Measurements from ENCODE around the gene CKAP2L. TPM values are rescaled to one million over a fixed set of nuclear protein-coding genes. Genes with fewer than 3 reads are reported as not detected.

The CKAP2L gene
- total RNA-seq, 4 donors from 2014 or later = 0.50 to 1.8 TPM; not detected in 2

- ATAC-seq = no peak
- H3K27me3 ChIP-seq = peaks cover 13% of the 10 kb centered on the region
- no peaks in the 10 kb centered on the region for H3K36me3 ChIP-seq
- no peak for TF ChIP-seq POLR2AphosphoS5 (IDR thresholded peaks at IDR 0.05)
- no peak for TF ChIP-seq POLR2A (IDR thresholded peaks at IDR 0.05)
- TF ChIP-seq, protein P1, sequence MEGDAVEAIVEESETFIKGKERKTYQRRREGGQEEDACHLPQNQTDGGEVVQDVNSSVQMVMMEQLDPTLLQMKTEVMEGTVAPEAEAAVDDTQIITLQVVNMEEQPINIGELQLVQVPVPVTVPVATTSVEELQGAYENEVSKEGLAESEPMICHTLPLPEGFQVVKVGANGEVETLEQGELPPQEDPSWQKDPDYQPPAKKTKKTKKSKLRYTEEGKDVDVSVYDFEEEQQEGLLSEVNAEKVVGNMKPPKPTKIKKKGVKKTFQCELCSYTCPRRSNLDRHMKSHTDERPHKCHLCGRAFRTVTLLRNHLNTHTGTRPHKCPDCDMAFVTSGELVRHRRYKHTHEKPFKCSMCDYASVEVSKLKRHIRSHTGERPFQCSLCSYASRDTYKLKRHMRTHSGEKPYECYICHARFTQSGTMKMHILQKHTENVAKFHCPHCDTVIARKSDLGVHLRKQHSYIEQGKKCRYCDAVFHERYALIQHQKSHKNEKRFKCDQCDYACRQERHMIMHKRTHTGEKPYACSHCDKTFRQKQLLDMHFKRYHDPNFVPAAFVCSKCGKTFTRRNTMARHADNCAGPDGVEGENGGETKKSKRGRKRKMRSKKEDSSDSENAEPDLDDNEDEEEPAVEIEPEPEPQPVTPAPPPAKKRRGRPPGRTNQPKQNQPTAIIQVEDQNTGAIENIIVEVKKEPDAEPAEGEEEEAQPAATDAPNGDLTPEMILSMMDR (IDR thresholded peaks at IDR 0.05) = no peak
- no peak for TF ChIP-seq EP300 (IDR thresholded peaks at IDR 0.05)
- H3K9me3 ChIP-seq = no peaks in the 10 kb centered on the region
- 80% methylated on average over 2 of the region's 21 CpGs for WGBS, 2 donors (ENCODE audit: low coverage in 1 of 2)
- no peak overlapping the region for H3K27ac ChIP-seq
- peaks cover 0 to 7% (median 0%) of the 10 kb centered on the region in 3 donors for H3K4me1 ChIP-seq
- H3K4me3 ChIP-seq = no peak overlapping the region
Measured at GRCh38 chr2:112724591-112725525, 39.6 kb downstream of the CKAP2L start.

DNA sequence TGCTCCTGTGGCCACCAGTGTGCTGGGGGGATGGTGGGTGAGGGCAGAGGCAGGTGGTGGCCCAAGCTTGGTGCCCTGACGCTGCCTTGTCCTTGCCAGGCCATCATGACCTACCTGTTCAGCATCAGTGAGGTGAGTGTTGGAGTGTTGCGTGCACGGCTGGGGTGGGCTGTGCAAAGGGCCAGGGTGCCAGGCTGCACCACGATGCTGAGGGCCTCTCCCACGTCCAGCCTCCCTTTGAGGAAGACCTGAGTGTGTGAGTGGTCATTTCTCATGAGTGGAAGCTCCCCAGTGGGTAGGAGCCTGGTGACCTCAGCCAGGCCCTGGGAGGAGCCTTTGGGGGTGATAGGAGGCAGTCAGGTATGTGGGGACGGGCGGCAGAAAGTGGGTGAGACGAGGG is 40.4 kb downstream of the CKAP2L start:
- H3K4me3 ChIP-seq = no peak overlapping the region
- peaks cover 13% of the 10 kb centered on the region for H3K27me3 ChIP-seq
- peaks cover 0 to 7% (median 0%) of the 10 kb centered on the region in 3 donors for H3K4me1 ChIP-seq
- 100% methylated on average over 3 of the region's 8 CpGs; no CpG with 5 or more reads in 1 of the 2 donors for WGBS, 2 donors (ENCODE audit: low coverage in 1 of 2)
- ATAC-seq = no peak
- TF ChIP-seq EP300 (IDR thresholded peaks at IDR 0.05) (no peak), POLR2A (IDR thresholded peaks at IDR 0.05) (no peak), POLR2AphosphoS5 (IDR thresholded peaks at IDR 0.05) (no peak)
- TF ChIP-seq, protein P1 (IDR thresholded peaks at IDR 0.05) = no peak
- no peaks in the 10 kb centered on the region for H3K9me3 ChIP-seq
- no peaks in the 10 kb centered on the region for H3K36me3 ChIP-seq
- no peak overlapping the region for H3K27ac ChIP-seq

DNA sequence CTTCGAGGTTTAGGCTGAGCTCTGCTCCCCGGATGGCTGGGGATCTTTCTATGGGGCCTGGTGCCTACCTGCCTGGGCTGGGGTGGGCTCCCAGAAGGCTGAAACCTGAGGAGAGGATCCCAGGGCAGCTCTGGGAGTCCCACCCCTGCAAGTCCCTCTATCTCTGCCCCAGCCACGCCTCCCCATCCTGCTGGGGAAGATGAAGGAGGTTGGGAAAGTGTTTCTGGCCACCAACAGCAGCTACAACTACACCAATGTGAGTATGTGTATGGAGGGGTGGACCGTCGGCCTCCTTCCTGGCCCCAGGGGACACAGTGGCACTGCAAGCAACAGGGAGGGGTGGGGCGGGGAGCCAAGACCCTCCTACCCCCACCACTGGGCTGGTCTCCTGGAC is 40.9 kb downstream of the CKAP2L start:
- Histone ChIP-seq H3K4me3 (no peak overlapping the region), H3K4me1 (peaks cover 0 to 7% (median 0%) of the 10 kb centered on the region in 3 donors), H3K9me3 (no peaks in the 10 kb centered on the region), H3K36me3 (no peaks in the 10 kb centered on the region), H3K27ac (no peak overlapping the region), H3K27me3 (peaks cover 13% of the 10 kb centered on the region)
- no CpG with 5 or more reads among the region's 6 CpGs for WGBS, 2 donors (ENCODE audit: low coverage in 1 of 2)
- TF ChIP-seq, protein P1 (IDR thresholded peaks at IDR 0.05) = no peak
- no peak for TF ChIP-seq EP300 (IDR thresholded peaks at IDR 0.05)
- TF ChIP-seq POLR2AphosphoS5 (IDR thresholded peaks at IDR 0.05) = no peak
- TF ChIP-seq POLR2A (IDR thresholded peaks at IDR 0.05) = no peak
- ATAC-seq = no peak

GRCh38 chr2:112722816-112723546 is 41.4 kb downstream of the CKAP2L start:
- 89% methylated on average over 5 of the region's 9 CpGs; no CpG with 5 or more reads in 1 of the 2 donors for WGBS, 2 donors (ENCODE audit: low coverage in 1 of 2)
- Histone ChIP-seq H3K27ac (no peak overlapping the region), H3K36me3 (no peaks in the 10 kb centered on the region), H3K9me3 (no peaks in the 10 kb centered on the region), H3K4me1 (peaks cover 0 to 7% (median 0%) of the 10 kb centered on the region in 3 donors), H3K27me3 (peaks cover 11% of the 10 kb centered on the region), H3K4me3 (no peak overlapping the region)
- ATAC-seq = no peak
- no peak for TF ChIP-seq EP300 (IDR thresholded peaks at IDR 0.05)

DNA sequence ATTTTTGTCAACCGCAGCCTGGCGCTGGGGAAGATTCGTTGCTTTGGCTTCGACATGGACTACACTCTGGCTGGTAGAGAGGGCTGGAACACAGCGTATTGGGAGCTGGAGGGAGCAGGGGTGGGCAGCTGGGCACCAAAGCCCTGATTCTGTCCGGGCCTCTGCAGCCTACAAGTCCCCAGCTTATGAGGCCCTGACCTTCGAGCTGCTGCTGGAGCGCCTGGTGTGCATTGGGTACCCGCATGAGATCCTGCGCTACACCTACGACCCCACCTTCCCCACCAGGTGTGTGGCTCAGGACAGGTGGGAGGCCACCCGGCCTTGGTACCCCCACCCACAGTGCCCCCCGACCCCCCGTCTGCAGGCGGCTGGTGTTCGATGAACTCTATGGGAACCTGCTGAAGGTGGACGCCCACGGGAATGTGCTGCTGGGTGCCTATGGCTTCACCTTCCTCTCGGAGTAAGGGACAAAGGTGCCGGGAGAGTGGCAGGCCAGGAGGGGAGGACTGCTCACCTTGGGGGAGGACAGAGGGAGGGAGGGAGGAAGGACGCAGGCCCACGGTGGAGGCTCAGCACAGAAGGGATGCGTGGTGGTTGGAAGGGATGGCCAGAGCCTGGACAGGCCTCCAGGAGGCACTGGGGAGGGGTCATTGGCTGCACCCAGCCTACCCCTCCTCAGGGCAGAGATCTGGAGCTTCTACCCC is 42.4 kb downstream of the CKAP2L start:
- no peaks in the 10 kb centered on the region for H3K9me3 ChIP-seq
- 69% methylated on average over 3 of the region's 23 CpGs; no CpG with 5 or more reads in 1 of the 2 donors for WGBS, 2 donors (ENCODE audit: low coverage in 1 of 2)
- no peak for ATAC-seq
- peaks cover 0 to 6% (median 0%) of the 10 kb centered on the region in 3 donors for H3K4me1 ChIP-seq
- H3K36me3 ChIP-seq = no peaks in the 10 kb centered on the region
- no peak overlapping the region for H3K27ac ChIP-seq
- TF ChIP-seq POLR2AphosphoS5 (IDR thresholded peaks at IDR 0.05) = no peak
- peaks cover 4% of the 10 kb centered on the region for H3K27me3 ChIP-seq
- no peak overlapping the region for H3K4me3 ChIP-seq
